NCI-H2196 (cell line): ENCODE measurements around the gene HDAC6.

Source experiments
- DNase-seq: peaks from one replicate; lab custom pipeline; 2025; ENCODE audit not compliant: unreplicated experiment; lab: John Stamatoyannopoulos, UW

Gene HDAC6

GRCh38 chrX:48801280-48802088, at the start of gene HDAC6:
TSS of gene HDAC6 (plus strand) at chrX:48802067. CDS start at chrX:48802693, 626 bp downstream.
- DNase-seq: peak; percentile 96

- DNase-seq: no peak
Observed at GRCh38 chrX:48752498-48752897, 49.4 kb upstream of the HDAC6 start.

- DNase-seq: no peak
Observed at GRCh38 chrX:48753708-48754228, 48.1 kb upstream of the HDAC6 start.

- no peak for DNase-seq
Observed at GRCh38 chrX:48754238-48754637, 47.6 kb upstream of the HDAC6 start.

DNA sequence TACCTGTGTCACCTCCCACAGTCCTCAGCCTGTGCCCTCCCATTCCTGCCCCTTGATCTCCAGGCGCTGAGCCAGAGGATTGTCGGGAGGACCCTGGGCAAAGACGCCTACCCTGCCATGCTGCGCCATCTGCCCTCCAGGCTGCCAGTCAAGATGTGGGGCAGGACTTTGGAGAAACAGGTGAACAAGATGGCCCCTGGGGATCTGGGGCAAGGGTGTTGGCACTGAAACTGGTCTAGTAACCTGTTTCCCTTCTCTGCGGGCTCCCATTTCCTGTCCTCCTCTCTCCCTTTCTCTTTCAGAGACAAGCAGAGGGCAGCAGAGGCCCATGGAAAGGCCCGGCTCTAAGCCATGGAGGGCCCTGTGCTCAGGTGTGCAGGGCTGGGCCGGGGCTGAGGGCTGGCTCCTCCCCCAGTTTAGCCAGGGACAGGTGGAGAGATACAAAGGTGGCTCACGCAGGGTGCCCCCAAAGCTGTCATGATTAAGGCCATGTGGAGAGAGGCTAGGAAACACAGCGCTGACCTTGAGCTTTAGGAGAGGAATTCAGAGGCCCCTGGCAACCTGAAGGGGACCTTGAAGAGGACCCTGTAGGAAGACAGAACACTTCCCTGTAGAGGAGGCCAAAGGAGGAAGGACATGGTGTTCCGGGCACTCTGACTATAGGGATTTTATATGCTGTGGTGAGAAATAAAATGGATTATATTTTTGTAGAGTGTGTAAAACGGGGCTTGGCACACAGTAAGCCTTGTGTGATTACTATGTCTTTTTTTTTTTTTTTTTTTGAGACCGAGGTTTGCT, 40.0 kb upstream of the HDAC6 start, which contains the start of gene GLOD5:
TSS of gene GLOD5 (plus strand) at position 74 of the 798 bp plus-strand sequence. CDS start at position 118, 44 bp downstream.
- peak; percentile 48 for DNase-seq

- no peak for DNase-seq
Observed at GRCh38 chrX:48769230-48769629, 32.6 kb upstream of the HDAC6 start.

GRCh38 chrX:48770296-48770695, 31.6 kb upstream of the HDAC6 start:
- no peak for DNase-seq

DNA sequence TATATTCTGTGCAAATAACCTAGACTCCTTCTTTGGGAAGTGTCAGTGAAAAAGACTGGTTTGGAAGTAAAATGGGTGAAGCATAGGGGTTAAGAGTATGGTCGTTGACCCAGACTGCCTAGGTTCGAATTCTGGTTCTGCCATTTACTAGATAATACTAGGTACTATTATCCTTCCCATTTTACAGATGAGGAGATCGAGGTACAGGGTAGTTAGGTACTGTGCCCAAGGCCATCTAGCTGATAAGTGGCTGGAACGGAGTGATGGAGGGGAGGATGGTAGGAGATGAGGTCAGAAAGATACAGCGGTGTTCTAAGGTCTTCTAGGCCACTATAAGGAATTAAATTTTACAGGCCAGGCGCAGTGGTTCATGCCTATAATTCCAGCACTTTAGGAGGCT, 29.3 kb upstream of the HDAC6 start:
- no peak for DNase-seq

GRCh38 chrX:48776818-48777439, 24.9 kb upstream of the HDAC6 start:
- DNase-seq: no peak

DNA sequence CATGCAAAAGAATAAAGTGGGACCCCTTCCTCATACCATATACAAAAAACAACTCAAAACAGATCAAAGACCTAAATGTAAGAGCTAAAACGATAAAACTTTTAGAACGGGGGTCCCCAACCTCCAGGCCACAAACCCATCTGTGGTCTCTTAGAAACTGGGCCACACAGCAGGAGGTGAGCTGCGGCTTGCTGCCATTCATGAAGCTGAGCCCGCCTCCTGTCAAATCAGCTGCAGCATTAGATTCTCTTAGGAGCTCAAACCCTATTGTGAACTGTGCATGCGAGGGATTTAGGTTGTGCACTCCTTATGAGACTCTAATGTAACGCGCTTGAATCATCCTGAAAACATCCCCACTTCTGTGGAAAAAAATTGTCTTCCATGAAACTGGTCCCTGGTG, 22.5 kb upstream of the HDAC6 start:
- no peak for DNase-seq

DNA sequence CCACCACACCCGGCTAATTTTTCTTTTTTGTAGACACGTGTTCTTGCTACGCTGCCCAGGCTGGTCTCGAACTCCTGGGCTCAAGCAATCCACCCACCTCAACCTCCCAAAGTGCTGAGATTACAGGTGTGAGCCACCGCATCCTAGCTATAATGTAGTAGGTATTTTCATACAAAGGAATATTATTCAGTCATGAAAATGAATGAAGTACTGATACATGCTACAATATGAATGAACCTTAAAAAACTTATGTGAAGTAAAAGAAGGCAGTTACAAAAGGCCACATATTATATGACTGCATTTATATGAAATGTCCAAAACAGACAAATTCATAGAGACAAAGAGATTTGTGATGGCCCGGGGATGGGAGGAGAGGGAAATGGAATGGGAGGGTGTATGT, 20.2 kb upstream of the HDAC6 start:
- no peak for DNase-seq

DNA sequence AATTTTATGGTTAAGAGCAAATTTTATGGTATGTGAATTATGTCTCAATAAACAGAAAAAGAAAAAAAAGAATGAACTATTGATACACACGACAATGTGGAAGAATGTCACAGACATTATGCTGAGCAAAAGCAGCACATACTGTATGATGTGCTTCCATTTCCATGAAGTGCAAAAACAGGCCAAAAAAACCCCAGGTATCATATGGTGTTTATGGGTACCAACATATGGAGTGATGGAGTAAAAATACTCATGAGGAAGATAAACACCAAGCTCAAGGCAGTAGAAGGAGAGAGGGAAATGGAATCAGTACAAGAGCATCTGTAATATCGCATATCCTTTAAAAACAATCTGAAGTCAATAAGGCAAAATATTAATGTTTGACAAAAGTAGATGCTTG, 19.7 kb upstream of the HDAC6 start:
- no peak for DNase-seq

DNA sequence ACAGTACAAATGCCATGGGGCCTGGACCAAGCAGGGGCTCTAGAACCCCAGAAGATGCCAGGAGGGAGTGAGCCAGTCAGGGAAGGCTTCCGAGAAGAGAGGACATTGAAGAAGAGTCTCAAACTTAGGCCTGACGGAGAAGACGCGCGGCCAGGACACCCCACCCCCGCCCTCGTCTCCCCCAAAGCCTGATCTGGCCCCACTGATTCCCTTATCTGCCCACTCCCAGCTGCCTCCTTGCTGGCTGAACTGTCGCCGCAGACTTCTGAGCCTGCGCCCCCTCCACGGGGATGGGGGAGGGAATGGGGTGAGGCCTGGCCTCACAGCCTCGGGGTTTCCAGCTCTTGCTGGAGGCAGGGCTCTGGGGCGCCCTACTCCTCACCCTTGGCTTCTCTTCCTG, 19.1 kb upstream of the HDAC6 start:
- DNase-seq: no peak

DNA sequence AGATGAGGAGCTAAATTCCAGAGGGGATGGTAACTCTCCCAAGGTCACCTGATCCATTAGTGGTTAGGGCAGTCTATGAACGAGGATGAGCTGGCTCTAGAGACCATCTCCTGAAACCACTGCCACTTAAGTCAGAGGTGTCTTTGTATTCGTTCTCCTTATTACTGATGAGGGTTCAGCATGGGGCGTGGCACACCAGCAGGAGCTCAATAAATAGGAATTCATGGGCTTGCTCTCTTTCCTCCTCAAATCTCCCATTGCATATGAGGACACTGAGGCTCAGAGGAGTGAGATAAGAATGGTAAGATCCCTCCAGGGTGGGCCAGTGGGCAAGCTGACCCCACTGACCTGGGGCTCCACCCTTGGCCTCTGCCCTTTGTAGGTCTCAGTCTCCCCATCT, 17.1 kb upstream of the HDAC6 start:
- DNase-seq: no peak

GRCh38 chrX:48785186-48785539, 16.7 kb upstream of the HDAC6 start:
- no peak for DNase-seq

DNA sequence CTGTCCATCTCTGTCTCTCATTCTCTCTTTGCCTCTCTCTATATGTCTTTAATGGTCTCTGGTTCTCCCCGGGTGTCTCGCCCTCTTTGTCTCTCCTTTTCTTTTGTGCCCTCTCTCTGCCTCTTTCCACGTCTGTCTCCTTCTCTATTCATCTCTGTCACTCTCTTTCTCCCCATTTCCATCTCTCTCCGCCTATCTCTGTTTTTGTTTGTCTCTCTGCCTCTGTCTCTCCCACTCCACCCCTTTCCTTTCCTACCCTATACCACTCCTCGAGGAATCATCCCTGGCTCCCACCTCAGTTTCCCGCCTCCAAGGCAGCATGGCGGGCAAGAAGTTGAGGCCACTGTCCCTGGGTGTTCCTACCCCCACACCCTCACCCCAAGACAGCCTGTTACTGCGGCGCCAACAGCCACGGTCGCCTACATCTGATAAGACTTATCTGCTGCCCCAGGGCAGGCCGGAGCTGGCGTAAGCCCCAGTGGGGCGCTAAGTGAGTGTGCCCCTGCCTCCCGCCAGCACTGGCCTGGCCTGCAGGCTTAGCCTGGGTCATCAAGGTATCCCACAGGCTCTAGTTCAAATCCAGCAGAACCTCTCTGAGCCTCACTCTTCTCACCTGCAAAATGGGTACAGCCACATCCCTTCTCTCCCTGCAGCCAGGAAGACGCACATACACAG, 16.2 kb upstream of the HDAC6 start:
- DNase-seq: no peak

GRCh38 chrX:48786341-48786800, 15.5 kb upstream of the HDAC6 start, which contains the start of gene GATA1:
TSS of gene GATA1 (plus strand) at chrX:48786590. CDS start at chrX:48791110, 4,520 bp downstream.
- DNase-seq: no peak

DNA sequence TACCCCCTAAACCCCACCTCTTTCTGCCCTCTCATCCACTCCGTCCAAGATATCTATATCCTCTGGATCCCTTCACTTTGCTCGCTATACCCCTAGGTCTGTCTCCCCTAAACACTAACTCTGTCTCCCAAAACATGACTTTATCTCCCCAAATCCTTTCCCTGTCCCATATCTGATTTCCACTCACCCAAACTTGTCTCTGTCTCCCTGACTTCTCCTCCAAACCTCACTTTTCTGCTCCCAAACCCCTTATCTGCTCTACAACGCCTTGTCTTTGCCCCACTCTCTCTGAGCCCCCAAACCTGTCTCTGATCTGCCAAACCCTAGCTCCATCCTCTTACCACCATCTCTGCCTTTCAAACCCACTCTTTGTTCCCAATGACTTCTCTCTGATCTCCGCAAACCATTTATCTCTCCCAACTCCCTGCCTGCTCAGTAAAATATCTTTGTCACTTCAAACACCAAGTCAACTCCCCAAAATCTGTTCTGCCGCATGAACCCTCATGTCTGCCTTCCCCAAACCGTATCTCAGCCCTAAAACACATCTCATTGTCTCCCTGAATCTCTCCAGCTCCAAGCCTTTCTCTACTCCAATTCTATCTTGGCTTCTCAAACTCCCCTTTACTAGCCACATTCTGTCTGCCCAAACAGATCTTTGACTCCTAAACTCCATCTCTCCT, 14.9 kb upstream of the HDAC6 start:
- DNase-seq: no peak

DNA sequence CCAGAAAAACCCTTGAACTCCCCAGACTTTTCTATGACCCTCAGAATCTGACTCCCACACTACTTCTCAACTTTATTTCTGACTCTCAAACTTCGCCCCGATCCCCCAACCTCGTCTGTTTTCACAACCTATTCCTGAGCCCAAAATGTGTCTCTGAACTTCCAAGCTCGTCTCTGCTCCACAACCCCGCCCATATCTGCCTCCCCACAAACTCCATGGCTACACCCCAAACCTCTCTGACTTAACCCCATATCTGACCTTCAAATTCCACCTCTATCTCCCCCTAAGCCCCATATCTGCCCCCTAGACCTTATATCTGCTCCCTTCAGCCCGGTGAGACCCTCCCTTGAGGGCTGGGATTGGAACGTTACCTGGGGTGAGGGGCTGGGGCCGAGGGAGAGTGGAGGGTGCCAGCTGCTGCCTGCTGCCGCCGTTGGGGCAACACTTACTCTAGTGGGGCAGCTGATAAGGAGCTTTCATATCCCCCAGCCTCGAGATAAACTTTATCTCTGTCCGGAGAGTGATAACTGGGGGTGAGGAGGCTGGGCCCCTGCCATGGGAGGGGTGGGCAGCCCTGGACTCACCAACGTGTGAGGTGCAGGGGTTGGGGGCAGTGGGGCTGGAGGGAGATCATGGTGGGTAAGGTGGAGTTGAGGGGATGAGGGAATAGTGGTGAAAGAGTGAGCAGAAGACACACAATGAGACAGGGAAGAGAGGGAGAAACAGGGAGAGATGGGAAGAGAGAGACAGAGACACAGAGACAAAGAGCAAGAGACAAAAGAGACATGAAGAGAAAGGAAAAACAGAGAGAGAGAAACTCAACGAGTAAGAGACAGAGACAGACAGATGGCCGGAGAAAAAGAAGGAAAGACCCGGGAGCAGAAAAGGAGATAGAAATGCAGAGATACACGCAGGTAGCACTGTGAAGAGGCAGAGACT, 14.1 kb upstream of the HDAC6 start:
- DNase-seq: no peak
